HG02938 (cell line): ENCODE results near the gene SIGLEC11.
"Not testable (repeated sequence)": the region's sequence is repeated elsewhere in the genome, so short reads cannot be mapped to it uniquely, and the experiment has no call there.

Experiments
- ATAC-seq: cut with Tn5 transposase; IDR thresholded peaks from one replicate; pipeline ENCODE4 v1.9.1; 2021; ENCODE audit warnings: mild to moderate bottlenecking, moderate library complexity; ENCODE audit not compliant: unreplicated experiment

Gene SIGLEC11

GRCh38 chr19:49927526-49928264, 33.3 kb downstream of the SIGLEC11 start:
- no peak for ATAC-seq

GRCh38 chr19:49926515-49926914, 34.5 kb downstream of the SIGLEC11 start:
- no peak for ATAC-seq

GRCh38 chr19:49925486-49925885, 35.5 kb downstream of the SIGLEC11 start:
- ATAC-seq = no peak

GRCh38 chr19:49924881-49925210, 36.1 kb downstream of the SIGLEC11 start:
- ATAC-seq = not testable (repeated sequence)

GRCh38 chr19:49924004-49924880, 36.7 kb downstream of the SIGLEC11 start:
- no peak for ATAC-seq

- ATAC-seq = no peak
Measured at GRCh38 chr19:49923055-49924003, 37.6 kb downstream of the SIGLEC11 start.

GRCh38 chr19:49921871-49922795, 38.8 kb downstream of the SIGLEC11 start:
- no peak for ATAC-seq

GRCh38 chr19:49920624-49921363, 40.2 kb downstream of the SIGLEC11 start:
- no peak for ATAC-seq

GRCh38 chr19:49918089-49918488, 42.9 kb downstream of the SIGLEC11 start:
- ATAC-seq = no peak

GRCh38 chr19:49916839-49917733, 43.9 kb downstream of the SIGLEC11 start:
- no peak for ATAC-seq

GRCh38 chr19:49915271-49915670, 45.7 kb downstream of the SIGLEC11 start:
- no peak for ATAC-seq

- ATAC-seq = no peak
Measured at GRCh38 chr19:49913720-49914119, 47.3 kb downstream of the SIGLEC11 start.

- ATAC-seq = no peak
Measured at GRCh38 chr19:49912965-49913685, 47.8 kb downstream of the SIGLEC11 start.

GRCh38 chr19:49911381-49912145, 49.4 kb downstream of the SIGLEC11 start:
- ATAC-seq = no peak

GRCh38 chr19:49910179-49910578, 50.8 kb downstream of the SIGLEC11 start:
- no peak for ATAC-seq

GRCh38 chr19:49908480-49909420, 52.2 kb downstream of the SIGLEC11 start:
- ATAC-seq = no peak
